Neutrophil (primary cell): ENCODE measurements around the gene TFDP1.

Source experiments
- H3K27ac ChIP-seq: fragments of 200-600 bp; sonication (generic); 2 replicates; pipeline ENCODE4 v1.5.1; 2016; ENCODE audit warnings: mild to moderate bottlenecking, moderate library complexity
- H3K27me3 ChIP-seq: fragments of 200-600 bp; sonication (generic); 2 replicates; pipeline ENCODE4 v1.6.0; 2016; ENCODE audit warnings: mild to moderate bottlenecking
- H3K36me3 ChIP-seq: fragments of 200-600 bp; sonication (generic); 2 replicates; pipeline ENCODE4 v1.5.1; 2017
- H3K4me1 ChIP-seq, 2 experiments: fragments of 200-600 bp in 1 of 2; sonication (generic) in 1 of 2; 1 replicate in 1 of 2; 2 replicates in 1 of 2; pipeline versions ENCODE4 v1.5.1 to v1.6.1; 2013 to 2016; ENCODE audit warnings: low read depth in 1 of 2, low read length in 1 of 2, mild to moderate bottlenecking in 1 of 2, moderate library complexity in 1 of 2; ENCODE audit not compliant: control insufficient read depth in 1 of 2, insufficient read depth in 1 of 2
- H3K4me3 ChIP-seq, 2 experiments: fragments of 200-600 bp in 1 of 2; sonication (generic) in 1 of 2; 1 replicate in 1 of 2; 2 replicates in 1 of 2; pipeline ENCODE4 v1.5.1; 2013 to 2016; ENCODE audit warnings: low read depth in 1 of 2, low read length in 1 of 2, mild to moderate bottlenecking in 1 of 2, moderate library complexity in 1 of 2
- H3K9me3 ChIP-seq: fragments of 200-600 bp; sonication (generic); 2 replicates; pipeline ENCODE4 v1.5.1; 2016
- TF ChIP-seq, protein P1 (sequence below): fragments of 200-600 bp; sonication (generic); IDR thresholded peaks from 2 replicates; pipeline ENCODE4 v1.5.1; 2016; ENCODE audit warnings: antibody characterized with exemption

TFDP1 gene

DNA sequence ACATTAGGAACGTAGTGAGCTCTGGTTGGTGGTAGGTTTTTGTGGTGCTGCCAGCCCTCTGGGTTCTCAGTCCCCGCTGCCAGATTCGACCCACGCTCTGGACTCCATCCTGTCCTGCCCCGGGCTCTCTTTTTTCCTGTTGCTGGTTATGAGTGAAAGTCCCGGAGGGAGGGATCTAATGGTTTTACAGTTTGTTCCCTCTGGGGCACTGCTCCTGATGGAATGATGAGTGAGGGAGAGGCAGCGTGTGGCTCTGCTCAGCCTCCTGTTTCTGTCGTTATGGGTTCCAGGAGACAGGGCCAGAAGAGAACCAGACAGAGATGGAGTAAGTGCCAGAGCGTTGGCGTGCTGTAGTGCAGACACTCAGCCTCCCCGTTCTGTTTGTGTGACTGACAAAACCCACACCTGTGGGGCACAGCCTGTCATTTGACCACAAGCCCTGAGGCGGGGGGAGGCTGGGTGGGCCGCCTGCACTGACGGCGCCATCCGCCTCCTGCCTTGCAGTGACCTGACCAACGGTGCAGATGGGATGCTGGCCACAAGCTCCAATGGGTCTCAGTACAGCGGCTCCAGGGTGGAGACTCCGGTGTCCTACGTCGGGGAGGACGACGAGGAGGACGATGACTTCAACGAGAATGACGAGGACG, 55.2 kb downstream of the TFDP1 start:
- TF ChIP-seq, protein P1, sequence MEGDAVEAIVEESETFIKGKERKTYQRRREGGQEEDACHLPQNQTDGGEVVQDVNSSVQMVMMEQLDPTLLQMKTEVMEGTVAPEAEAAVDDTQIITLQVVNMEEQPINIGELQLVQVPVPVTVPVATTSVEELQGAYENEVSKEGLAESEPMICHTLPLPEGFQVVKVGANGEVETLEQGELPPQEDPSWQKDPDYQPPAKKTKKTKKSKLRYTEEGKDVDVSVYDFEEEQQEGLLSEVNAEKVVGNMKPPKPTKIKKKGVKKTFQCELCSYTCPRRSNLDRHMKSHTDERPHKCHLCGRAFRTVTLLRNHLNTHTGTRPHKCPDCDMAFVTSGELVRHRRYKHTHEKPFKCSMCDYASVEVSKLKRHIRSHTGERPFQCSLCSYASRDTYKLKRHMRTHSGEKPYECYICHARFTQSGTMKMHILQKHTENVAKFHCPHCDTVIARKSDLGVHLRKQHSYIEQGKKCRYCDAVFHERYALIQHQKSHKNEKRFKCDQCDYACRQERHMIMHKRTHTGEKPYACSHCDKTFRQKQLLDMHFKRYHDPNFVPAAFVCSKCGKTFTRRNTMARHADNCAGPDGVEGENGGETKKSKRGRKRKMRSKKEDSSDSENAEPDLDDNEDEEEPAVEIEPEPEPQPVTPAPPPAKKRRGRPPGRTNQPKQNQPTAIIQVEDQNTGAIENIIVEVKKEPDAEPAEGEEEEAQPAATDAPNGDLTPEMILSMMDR: no peak
- H3K4me3 ChIP-seq: no peak overlapping the region
- no peaks in the 10 kb centered on the region for H3K9me3 ChIP-seq
- no peaks in the 10 kb centered on the region for H3K27me3 ChIP-seq
- no peak overlapping the region for H3K27ac ChIP-seq
- peaks cover 69% of the 10 kb centered on the region for H3K36me3 ChIP-seq
- no peaks in the 10 kb centered on the region for H3K4me1 ChIP-seq

DNA sequence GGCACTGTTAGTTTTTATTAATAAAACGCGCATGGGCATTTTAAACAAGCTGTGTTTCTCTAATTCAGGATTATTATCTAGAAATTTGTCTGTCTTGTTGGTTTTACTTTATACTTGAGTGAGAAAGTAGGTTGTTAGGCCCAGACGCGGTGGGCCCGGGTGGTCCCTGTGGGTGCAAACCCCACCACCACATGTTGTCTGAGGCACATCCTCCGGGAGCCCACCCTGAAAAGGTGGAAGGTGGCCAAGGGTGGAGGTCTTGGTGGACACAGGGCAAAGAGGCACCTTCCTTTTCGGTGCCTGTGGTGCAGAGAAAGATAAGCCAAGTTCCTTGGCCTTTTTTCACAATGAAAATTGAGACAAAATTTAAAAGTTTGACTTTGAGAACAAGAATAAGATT, 56.9 kb downstream of the TFDP1 start:
- TF ChIP-seq, protein P1: no peak
- Histone ChIP-seq H3K4me1 (no peaks in the 10 kb centered on the region), H3K36me3 (peaks cover 52% of the 10 kb centered on the region), H3K4me3 (no peak overlapping the region), H3K9me3 (no peaks in the 10 kb centered on the region), H3K27ac (no peak overlapping the region), H3K27me3 (peaks cover 3% of the 10 kb centered on the region)

DNA sequence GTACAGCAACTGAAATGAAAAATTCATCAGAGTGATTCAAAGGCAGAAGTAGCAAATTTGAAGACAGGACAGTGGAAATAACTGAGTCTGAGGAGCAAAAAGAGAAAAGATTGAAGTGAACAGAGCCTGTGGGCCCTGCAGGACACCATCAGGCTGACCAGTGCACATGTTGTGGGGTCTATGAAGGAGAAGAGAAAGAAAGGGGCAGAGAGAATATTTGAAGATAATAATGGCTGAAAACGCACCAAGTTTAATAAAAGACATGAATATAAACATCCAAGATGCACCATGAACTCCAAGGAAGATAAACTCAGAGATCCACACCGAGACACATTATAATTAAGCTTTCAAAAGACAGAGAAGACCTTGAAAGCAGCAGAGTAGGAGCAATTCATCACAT, 58.0 kb downstream of the TFDP1 start:
- H3K4me1 ChIP-seq: no peaks in the 10 kb centered on the region
- no peak overlapping the region for H3K27ac ChIP-seq
- no peaks in the 10 kb centered on the region for H3K9me3 ChIP-seq
- peaks cover 9% of the 10 kb centered on the region for H3K27me3 ChIP-seq
- TF ChIP-seq, protein P1: no peak
- H3K4me3 ChIP-seq: no peak overlapping the region
- H3K36me3 ChIP-seq: peaks cover 41% of the 10 kb centered on the region

DNA sequence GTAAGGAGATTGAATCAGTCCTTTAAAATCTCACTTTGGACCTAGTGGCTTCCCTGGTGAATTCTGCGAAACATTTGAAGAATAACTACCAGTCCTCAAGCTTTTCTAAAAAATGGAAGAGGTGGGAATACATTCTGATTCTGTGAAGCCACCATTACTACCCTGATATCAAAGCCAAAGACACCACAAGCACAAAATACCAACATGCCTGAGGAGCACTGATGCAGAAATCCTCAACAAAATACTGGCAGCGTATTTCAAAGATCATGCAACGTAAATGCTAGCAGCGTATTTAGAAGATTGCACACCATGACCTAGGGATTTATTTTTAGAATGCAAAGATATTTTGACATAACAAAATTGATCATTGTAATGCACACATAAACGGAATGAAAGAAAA, 59.0 kb downstream of the TFDP1 start:
- H3K4me3 ChIP-seq: no peak overlapping the region
- H3K27me3 ChIP-seq: peaks cover 9% of the 10 kb centered on the region
- H3K9me3 ChIP-seq: no peaks in the 10 kb centered on the region
- TF ChIP-seq, protein P1: no peak
- H3K36me3 ChIP-seq: peaks cover 31% of the 10 kb centered on the region
- no peaks in the 10 kb centered on the region for H3K4me1 ChIP-seq
- H3K27ac ChIP-seq: no peak overlapping the region

DNA sequence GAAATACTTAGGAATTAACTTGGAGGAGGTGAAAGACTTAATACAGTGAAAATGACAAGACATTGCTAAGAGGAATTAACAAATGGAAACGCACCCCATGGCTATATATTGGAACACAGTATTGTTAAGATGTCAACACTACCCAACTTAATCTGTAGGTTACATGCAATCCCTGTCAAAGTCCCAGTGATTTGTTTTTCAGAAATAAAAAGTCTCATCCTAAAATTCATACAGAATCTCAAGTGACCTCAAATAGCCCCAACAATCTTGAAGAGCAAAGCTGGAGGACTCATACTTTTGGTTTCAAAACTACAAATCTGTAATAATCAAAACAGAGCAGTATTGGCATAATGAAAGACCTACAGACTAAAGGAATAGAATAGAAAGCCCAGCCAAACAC, 60.2 kb downstream of the TFDP1 start:
- TF ChIP-seq, protein P1: no peak
- H3K9me3 ChIP-seq: no peaks in the 10 kb centered on the region

DNA sequence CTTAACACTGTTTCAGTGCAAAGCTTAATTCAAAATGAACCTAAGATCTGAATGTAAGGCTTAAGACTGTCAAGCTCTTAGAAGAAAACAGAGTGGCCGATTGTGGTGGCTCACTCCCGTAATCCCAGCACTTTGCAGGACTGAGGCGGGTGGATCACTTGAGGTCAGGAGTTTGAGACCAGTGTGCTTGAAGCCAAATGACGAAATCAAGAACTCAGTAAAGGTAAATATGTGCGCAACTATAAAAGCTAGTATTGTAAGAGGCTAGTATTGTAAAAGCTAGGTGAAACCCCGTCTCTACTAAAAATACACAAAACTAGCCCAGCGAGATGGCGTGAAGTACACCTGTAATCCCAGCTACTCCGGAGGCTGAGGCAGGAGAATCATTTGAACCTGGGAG, 60.8 kb downstream of the TFDP1 start:
- Histone ChIP-seq H3K27ac (no peak overlapping the region), H3K27me3 (peaks cover 9% of the 10 kb centered on the region), H3K9me3 (no peaks in the 10 kb centered on the region), H3K36me3 (peaks cover 14% of the 10 kb centered on the region), H3K4me3 (no peak overlapping the region), H3K4me1 (no peaks in the 10 kb centered on the region)
- TF ChIP-seq, protein P1: no peak

More for the DNA sequence above, 60.2 kb downstream of the TFDP1 start:
- H3K4me3 ChIP-seq: no peak overlapping the region
- peaks cover 20% of the 10 kb centered on the region for H3K36me3 ChIP-seq
- H3K27ac ChIP-seq: no peak overlapping the region
- H3K27me3 ChIP-seq: peaks cover 9% of the 10 kb centered on the region
- H3K4me1 ChIP-seq: no peaks in the 10 kb centered on the region
